ENCODE results near the gene GRAPL. TPM values are rescaled to one million over a fixed set of nuclear protein-coding genes. Genes with fewer than 3 reads are reported as not detected.
A peak's percentile ranks its signal among the peaks of the same experiment; 100 is the strongest.
"Not testable (repeated sequence)": the region's sequence is repeated elsewhere in the genome, so short reads cannot be mapped to it uniquely, and the experiment has no call there.

GRAPL gene
- 5.9 and 8.3 TPM in 2 replicates for total RNA-seq

DNA sequence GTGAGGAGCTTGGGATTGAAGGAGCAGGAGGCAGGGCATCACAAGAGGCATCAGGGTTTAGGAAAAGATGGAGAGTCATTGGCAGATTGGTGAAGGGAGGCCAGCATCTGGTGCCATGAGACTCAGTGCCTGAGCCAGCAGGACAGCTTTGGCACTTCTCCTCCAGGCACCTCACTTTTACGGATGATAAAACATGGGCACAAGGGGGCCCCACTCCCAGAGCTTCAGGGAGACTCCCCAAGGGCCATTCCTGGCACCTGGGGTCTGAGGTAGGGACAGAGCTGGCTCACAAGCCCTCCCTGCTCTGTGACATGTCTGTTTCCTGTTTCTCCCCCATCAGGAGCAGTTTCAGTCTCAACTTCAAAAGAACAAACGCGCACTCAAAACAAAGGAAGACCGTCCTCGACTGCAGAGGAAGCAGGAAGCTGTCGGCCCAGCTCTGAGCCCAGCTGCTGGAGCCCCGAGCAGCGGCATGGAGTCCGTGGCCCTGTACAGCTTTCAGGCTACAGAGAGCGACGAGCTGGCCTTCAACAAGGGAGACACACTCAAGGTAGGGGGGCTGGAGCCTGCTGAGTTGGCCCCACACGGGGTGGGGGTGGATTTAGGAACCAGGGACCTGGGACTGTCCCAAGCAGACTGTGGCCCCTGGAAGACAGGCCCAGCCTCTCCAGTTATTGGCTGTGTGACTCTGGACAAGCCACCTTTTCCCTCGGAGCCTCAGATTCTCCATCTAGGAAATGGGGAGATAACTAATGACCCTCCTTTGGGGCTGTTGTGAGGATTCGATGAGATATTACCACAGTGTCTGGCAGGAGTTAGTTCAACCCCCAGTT lies at the start of gene GRAPL:
TSS of gene GRAPL (plus strand) at position 442 of the 833 bp plus-strand sequence. CDS start at position 473, 31 bp downstream.
- H3K9me3 Mint-ChIP-seq; H3K27me3 Mint-ChIP-seq (ENCODE audit: insufficient read depth); intact Hi-C loops (cut with micrococcal nuclease); DNase-seq (ENCODE audit: low spot score); H3K36me3 Mint-ChIP-seq (ENCODE audit: low read depth); H3K27ac Mint-ChIP-seq; H3K4me1 Mint-ChIP-seq (ENCODE audit: low read depth); H3K4me3 Mint-ChIP-seq: not testable (repeated sequence)

DNA sequence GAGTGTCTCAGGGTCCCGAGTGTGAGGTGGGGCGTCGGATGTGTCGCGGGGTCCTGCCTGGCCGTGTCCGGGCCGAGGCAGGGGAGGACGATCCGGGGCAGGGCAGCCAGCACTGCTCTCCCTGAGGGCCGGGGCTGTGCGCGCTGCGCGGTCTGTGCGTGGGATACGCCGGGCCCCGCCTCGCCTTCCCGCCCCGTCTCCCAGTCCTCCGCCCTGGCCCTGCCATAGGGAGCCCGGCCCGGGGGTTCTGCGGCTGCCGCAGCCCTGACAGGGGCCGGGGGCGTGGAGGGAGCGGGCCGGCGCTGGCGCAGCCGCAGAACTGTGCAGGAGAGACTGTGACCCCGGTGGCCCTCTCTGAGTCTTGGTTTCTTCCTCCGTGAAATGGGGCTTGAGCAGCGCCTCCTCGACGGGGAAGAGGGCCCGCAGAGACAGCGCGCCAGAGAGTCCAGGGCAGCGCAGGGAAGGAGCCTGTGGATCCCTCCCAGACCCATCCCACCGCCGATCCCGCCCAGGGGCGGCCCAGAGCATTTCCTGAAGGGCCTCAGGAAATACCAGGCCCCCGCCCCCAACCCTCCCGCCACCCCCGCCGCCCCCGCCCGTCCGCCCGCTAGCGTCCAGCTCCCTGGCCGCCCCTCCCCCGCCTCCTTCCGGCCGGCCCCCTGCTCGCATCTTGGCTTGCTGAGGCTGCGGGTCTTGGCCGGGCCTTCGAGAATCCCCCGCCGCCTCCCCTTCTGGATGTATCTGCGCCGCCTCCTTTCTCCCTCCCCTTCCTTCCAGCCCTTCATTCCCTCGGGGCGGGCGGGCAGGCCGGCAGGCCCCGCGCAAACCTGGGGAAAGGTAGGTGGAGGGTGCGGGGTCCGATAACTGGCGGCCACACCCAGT lies 38.3 kb upstream of the GRAPL start:
- DNase-seq (ENCODE audit: low spot score); H3K4me3 Mint-ChIP-seq; H3K9me3 Mint-ChIP-seq; H3K4me1 Mint-ChIP-seq (ENCODE audit: low read depth); H3K36me3 Mint-ChIP-seq (ENCODE audit: low read depth); H3K27ac Mint-ChIP-seq; H3K27me3 Mint-ChIP-seq (ENCODE audit: insufficient read depth); intact Hi-C loops (cut with micrococcal nuclease): not testable (repeated sequence)

DNA sequence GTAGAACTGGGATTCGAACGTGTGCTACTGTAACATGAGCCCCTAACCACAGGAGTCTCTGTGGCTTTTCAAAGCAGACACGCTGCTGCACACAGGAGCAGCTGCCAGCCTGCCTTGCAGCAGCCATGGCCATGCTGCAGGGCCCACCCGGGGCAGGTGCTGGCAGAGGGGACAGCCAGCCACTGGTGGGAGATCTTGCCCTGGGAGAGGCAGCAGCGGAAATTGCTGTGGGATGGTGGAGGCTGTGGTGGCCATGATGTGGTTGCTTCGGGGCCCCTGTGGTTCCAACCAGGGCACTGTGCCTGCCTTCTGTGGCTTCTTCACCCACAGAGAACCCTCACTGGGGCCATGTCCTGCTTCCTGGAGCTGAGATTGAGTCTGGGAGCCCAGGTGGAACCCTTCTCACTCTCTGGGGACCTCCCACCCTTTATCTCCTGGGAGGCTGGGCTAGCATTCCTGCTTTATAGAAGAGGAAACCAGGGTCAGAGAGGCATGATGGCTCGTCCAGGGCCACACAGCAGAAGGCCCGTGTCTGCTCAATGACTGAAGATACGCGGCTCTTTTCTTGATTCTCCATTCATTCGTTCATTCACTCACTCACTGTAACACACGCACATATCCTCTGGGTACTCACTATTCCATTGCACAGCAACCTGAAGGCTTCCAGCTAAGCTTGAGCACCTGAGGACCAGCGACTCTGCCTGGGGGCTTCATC lies 37.2 kb upstream of the GRAPL start:
- intact Hi-C loops (cut with micrococcal nuclease); H3K4me1 Mint-ChIP-seq (ENCODE audit: low read depth): not testable (repeated sequence)

DNA sequence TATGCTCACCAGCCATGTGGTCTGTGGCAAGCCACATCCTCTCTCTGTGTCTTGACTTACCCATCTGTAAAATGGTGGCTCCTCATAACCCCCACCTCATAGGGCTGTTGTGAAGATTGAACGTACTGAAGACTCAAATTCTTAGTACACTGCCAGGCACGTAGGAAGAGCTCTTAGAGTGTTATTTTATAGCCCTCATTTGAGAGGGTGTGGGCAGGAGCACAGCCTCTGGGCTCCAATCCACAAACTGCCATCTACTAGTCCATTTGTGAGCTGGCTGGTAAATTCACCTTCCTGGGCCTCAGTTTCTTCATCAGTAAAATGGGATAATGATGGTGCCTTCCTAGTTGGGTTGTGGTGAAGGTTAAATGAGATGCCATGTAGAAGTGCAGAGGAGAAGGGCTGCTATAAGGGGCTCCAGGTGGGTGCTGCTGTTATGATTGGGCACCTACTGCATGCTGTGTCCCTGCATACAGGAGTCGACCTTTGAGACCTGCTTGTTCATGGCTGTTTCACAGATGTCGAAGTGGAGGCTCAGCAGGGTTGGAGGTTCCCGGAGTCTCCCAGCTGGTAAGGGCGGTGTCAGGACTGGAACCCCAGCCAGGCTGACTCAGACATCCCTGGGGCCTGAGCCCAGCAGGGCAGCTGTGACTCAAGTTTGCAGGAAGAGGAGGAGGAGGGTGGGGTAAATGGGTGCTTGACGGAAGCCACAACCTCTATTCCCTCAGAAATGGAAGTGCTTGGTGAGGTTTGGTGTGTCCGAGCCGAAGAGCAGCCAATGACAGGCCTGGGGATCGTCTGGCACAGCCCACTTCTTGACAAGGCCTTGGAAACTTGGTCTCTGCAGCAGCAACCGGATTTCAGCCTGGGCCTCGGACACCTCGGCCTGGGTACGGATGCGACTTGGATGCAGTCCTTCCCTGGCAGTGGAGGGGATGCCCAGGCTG lies 34.4 kb upstream of the GRAPL start:
- H3K4me1 Mint-ChIP-seq (ENCODE audit: low read depth); H3K4me3 Mint-ChIP-seq; intact Hi-C loops (cut with micrococcal nuclease); DNase-seq (ENCODE audit: low spot score); H3K27me3 Mint-ChIP-seq (ENCODE audit: insufficient read depth); H3K36me3 Mint-ChIP-seq (ENCODE audit: low read depth); H3K27ac Mint-ChIP-seq; H3K9me3 Mint-ChIP-seq: not testable (repeated sequence)

More for the DNA sequence above, 37.2 kb upstream of the GRAPL start:
- H3K36me3 Mint-ChIP-seq (ENCODE audit: low read depth); H3K9me3 Mint-ChIP-seq; H3K4me3 Mint-ChIP-seq; H3K27ac Mint-ChIP-seq; DNase-seq (ENCODE audit: low spot score); H3K27me3 Mint-ChIP-seq (ENCODE audit: insufficient read depth): not testable (repeated sequence)

DNA sequence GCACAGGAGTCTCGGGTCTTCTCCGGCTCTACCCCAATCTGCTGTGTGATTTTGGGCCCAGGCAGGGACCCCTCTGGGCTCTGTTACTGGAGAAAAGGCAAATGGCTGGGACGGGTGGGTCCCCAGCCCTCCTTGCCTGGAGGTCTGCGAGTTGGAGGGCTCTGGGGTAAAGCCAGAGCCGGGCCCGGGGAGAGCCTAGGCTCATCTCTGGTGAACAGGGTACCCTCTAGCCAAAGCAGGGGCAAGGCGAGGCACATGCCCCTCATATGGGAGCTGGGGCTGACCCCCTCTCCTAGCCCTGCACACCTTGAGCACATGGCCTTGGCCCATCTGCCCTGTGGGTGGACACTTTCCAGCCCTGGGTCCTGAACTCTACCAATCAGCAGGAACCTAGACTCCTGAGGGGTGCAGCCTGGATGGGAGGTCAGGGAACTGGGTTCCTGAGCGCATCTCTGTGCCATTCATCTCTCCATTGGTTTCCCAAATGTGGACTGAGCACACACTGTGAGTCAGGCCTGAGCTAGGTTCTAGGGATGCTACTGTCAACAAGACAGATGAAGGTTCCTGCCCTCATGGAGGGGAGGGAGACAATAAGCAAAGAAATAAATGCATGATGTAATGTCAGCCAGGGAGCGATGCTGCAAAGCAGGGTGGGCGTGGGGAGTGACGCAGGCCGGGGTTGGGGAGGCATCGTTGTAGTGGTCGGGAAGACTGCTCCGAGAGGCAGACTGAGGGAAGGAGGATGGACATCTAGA lies 33.5 kb upstream of the GRAPL start:
- H3K27me3 Mint-ChIP-seq (ENCODE audit: insufficient read depth); H3K9me3 Mint-ChIP-seq; H3K36me3 Mint-ChIP-seq (ENCODE audit: low read depth); H3K4me3 Mint-ChIP-seq; intact Hi-C loops (cut with micrococcal nuclease); H3K27ac Mint-ChIP-seq; H3K4me1 Mint-ChIP-seq (ENCODE audit: low read depth); DNase-seq (ENCODE audit: low spot score): not testable (repeated sequence)

DNA sequence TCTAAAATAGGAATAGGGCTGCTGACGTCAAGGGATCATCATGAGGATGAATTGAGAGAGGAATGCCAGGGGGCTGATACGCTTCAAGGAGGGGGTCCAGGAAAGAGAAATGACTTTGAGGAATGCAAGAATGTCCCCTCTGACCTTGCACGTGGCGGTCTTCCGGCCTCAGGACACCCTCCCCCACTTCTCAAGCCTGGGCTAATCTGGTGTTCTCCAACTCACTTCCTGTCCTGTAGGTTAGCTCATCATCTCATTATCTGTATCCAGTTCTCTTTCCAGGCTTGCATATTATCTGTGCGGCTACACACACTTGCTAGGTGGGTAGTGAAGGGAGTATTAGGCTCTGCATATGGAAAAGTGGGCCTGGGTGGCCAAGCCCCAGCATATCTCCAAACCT lies 18.9 kb upstream of the GRAPL start:
- H3K4me3 Mint-ChIP-seq; H3K27ac Mint-ChIP-seq; H3K4me1 Mint-ChIP-seq (ENCODE audit: low read depth); intact Hi-C loops (cut with micrococcal nuclease); H3K27me3 Mint-ChIP-seq (ENCODE audit: insufficient read depth); H3K9me3 Mint-ChIP-seq; H3K36me3 Mint-ChIP-seq (ENCODE audit: low read depth); DNase-seq (ENCODE audit: low spot score): not testable (repeated sequence)

DNA sequence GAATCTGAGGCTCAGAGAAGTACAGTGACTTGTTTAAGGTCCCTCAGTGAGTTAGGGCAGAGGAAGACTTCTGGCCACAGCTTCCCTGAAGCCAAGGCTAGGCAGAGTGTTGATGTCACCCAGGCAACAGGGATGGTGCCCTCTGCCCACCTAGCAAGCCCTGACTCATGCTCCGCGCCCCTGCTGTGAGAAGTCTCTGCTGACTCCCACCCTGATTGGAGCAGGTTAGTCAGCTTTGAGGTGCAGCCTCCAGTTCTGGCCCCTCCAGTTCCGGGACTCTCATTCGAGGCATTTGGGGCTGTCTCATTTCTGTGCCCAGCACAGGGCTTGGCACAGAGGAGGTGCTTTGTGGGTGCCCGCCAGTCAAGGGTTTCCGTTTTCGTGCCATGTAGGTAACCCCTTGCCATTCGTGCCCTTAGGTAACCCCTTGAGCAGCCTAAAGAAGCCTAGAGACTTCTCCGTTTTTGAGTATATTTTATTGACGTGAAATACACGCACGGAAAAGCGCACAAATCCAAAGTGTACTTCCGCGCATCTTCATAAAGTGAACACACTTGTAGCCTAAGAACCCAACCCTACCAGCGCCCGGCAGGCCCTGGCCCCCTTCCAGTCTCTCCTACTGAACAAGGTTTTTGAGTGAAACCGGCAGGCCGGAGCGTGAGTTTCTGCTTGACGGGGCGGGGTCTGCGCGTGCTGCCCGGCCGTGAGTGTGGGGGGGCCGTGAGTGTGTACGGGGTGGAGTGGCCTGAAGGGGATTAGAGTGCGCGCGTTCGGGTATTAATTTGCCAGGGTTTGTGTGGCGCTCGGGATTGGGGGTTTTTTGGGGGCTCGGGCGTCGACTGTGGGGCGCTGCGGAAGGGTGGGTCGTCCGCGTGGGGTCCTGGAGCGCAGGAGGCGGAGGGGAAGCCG lies 16.9 kb upstream of the GRAPL start:
- DNase-seq (ENCODE audit: low spot score); H3K4me3 Mint-ChIP-seq; intact Hi-C loops (cut with micrococcal nuclease); H3K27me3 Mint-ChIP-seq (ENCODE audit: insufficient read depth); H3K4me1 Mint-ChIP-seq (ENCODE audit: low read depth); H3K36me3 Mint-ChIP-seq (ENCODE audit: low read depth); H3K27ac Mint-ChIP-seq; H3K9me3 Mint-ChIP-seq: not testable (repeated sequence)

DNA sequence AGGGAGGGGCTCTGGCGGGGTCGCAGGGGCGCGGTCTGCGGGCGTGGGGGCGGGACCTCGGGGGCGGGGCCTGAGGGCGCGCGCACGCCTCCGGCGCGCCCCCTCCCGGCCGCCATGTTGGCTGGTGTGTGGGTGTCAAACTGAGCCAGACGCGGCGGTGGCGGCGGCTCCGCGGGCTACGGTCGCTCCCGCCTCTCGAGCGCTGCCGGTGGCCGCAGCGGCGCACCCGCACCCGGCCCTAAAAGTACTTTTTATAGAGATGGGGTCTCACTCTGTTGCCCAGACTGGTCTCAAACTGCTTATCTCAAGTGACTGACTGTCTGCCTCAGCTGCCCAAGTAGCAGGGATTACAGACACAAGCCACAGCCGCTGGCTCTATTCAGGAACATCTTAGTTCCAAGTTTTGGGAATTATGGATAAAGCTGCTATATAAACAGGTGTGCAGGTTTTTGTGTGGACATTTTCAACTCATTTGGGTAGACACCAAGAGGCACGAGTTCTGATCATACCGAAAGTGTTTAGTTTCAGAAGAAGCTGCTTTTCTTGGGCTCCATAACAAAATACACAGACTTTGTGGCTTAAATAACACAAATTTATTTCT lies 16.2 kb upstream of the GRAPL start:
- H3K36me3 Mint-ChIP-seq (ENCODE audit: low read depth); H3K9me3 Mint-ChIP-seq; H3K27me3 Mint-ChIP-seq (ENCODE audit: insufficient read depth); intact Hi-C loops (cut with micrococcal nuclease); H3K4me1 Mint-ChIP-seq (ENCODE audit: low read depth); H3K27ac Mint-ChIP-seq: not testable (repeated sequence)
- H3K4me3 Mint-ChIP-seq: peak overlapping the region; percentile 42
- peak; percentile 53 for DNase-seq (ENCODE audit: low spot score)

DNA sequence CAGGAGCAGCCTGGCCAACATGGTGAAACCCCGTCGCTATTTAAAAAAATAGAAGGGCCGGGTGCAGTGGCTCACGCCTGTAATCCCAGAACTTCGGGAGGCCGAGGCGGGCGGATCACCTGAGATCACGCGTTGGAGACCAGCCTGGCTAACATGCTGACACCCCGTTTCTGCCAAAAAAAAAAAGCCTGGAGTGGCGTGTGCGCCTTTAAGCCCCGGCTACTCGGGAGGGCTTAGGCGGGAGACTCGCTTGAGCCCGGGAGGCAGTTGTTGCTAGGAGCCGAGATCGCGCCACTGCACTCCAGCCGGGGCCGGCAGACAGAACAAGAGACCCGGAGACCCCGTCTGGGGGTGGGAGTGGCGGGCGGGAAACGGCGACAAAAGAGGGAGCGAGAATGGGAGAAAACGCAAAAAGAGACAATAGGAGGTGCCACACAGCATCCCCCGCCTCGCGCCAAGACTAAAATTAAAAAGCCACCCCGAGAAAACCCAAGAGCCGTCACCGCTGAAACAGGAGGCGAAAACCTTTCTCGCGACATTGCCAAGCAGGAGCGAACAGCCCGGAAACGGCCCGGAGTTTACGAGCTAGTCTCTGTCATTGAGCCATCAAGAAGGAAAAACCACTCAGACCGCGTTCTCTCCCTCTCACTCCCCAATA lies 15.5 kb upstream of the GRAPL start:
- not testable (repeated sequence) for H3K9me3 Mint-ChIP-seq, H3K4me3 Mint-ChIP-seq, H3K27ac Mint-ChIP-seq

DNA sequence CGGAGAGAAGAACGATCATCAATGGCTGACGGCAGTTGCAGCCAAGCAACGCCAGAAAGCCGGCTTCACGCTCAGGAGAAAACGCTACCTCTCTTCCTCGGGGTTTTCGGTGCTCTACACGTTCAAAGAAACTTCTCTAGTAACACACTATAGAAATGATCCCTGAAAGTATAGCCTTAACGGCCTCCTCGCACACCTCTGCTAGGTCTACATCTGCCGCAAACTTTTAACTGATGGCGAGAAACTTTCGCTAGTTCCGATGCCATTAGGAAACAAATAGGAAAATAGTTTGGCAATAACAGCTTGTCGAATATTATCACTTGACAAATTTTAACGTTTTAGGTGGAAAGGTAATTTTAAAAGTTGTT lies 14.9 kb upstream of the GRAPL start:
- intact Hi-C loops (cut with micrococcal nuclease); H3K36me3 Mint-ChIP-seq (ENCODE audit: low read depth); DNase-seq (ENCODE audit: low spot score); H3K9me3 Mint-ChIP-seq; H3K27me3 Mint-ChIP-seq (ENCODE audit: insufficient read depth); H3K4me1 Mint-ChIP-seq (ENCODE audit: low read depth); H3K27ac Mint-ChIP-seq; H3K4me3 Mint-ChIP-seq: not testable (repeated sequence)

More for the DNA sequence above, 15.5 kb upstream of the GRAPL start:
- H3K4me1 Mint-ChIP-seq (ENCODE audit: low read depth); H3K27me3 Mint-ChIP-seq (ENCODE audit: insufficient read depth); intact Hi-C loops (cut with micrococcal nuclease); H3K36me3 Mint-ChIP-seq (ENCODE audit: low read depth): not testable (repeated sequence)
- DNase-seq (ENCODE audit: low spot score): peak; percentile 62

Data from activated T-helper 1 cell treated with anti-CD3 and anti-CD28 coated beads, Interleukin-12 subunit alpha, Interleukin-12 subunit beta, Interleukin-2, Interleukin-4 antibody, amounts not matched to agents 30 ng/mL and 10 ng/mL and 1 ng/mL, durations not matched to agents 14 hours and 24 hours and 36 hours (primary cell).